Measurements from ENCODE around the gene ADAM30.

ADAM30 gene

GRCh38 chr1:119896303-119896702 is at the start of gene ADAM30:
TSS of gene ADAM30 (minus strand) at chr1:119896515. CDS start at chr1:119896336, 179 bp downstream.
- no peak for DNase-seq (ENCODE audit: low spot score)

- no peak for DNase-seq (ENCODE audit: low spot score)
Observed at GRCh38 chr1:119943216-119943615, 46.9 kb upstream of the ADAM30 start.

GRCh38 chr1:119941392-119941791 is 45.1 kb upstream of the ADAM30 start:
- no peak for DNase-seq (ENCODE audit: low spot score)

- no peak for DNase-seq (ENCODE audit: low spot score)
Observed at GRCh38 chr1:119940697-119941096, 44.4 kb upstream of the ADAM30 start.

- no peak for DNase-seq (ENCODE audit: low spot score)
Observed at GRCh38 chr1:119937198-119937597, 40.9 kb upstream of the ADAM30 start.

GRCh38 chr1:119935915-119936314 is 39.6 kb upstream of the ADAM30 start:
- DNase-seq (ENCODE audit: low spot score): no peak

GRCh38 chr1:119935373-119935772 is 39.1 kb upstream of the ADAM30 start:
- DNase-seq (ENCODE audit: low spot score): no peak

GRCh38 chr1:119933397-119933796 is 37.1 kb upstream of the ADAM30 start:
- DNase-seq (ENCODE audit: low spot score): no peak

GRCh38 chr1:119929643-119930315 is 33.5 kb upstream of the ADAM30 start:
- DNase-seq (ENCODE audit: low spot score): no peak

- no peak for DNase-seq (ENCODE audit: low spot score)
Observed at GRCh38 chr1:119926553-119926952, 30.2 kb upstream of the ADAM30 start.

- DNase-seq (ENCODE audit: low spot score): no peak
Observed at GRCh38 chr1:119924948-119925898, 28.9 kb upstream of the ADAM30 start.

- DNase-seq (ENCODE audit: low spot score): no peak
Observed at GRCh38 chr1:119920104-119920968, 24.0 kb upstream of the ADAM30 start.

GRCh38 chr1:119919241-119919640 is 22.9 kb upstream of the ADAM30 start:
- no peak for DNase-seq (ENCODE audit: low spot score)

- DNase-seq (ENCODE audit: low spot score): no peak
Observed at GRCh38 chr1:119918301-119918700, 22.0 kb upstream of the ADAM30 start.

GRCh38 chr1:119917304-119918055 is 21.2 kb upstream of the ADAM30 start:
- DNase-seq (ENCODE audit: low spot score): no peak

GRCh38 chr1:119915517-119915916 is 19.2 kb upstream of the ADAM30 start:
- no peak for DNase-seq (ENCODE audit: low spot score)

GRCh38 chr1:119914071-119914470 is 17.8 kb upstream of the ADAM30 start:
- peak; percentile 51 for DNase-seq (ENCODE audit: low spot score)

- DNase-seq (ENCODE audit: low spot score): no peak
Observed at GRCh38 chr1:119912963-119913362, 16.6 kb upstream of the ADAM30 start.

GRCh38 chr1:119911775-119912174 is 15.5 kb upstream of the ADAM30 start:
- DNase-seq (ENCODE audit: low spot score): no peak

- DNase-seq (ENCODE audit: low spot score): no peak
Observed at GRCh38 chr1:119910618-119911017, 14.3 kb upstream of the ADAM30 start.

GRCh38 chr1:119909890-119910596 is 13.7 kb upstream of the ADAM30 start:
- no peak for DNase-seq (ENCODE audit: low spot score)
